Measurements from ENCODE around the gene CFAP119.

DNA sequence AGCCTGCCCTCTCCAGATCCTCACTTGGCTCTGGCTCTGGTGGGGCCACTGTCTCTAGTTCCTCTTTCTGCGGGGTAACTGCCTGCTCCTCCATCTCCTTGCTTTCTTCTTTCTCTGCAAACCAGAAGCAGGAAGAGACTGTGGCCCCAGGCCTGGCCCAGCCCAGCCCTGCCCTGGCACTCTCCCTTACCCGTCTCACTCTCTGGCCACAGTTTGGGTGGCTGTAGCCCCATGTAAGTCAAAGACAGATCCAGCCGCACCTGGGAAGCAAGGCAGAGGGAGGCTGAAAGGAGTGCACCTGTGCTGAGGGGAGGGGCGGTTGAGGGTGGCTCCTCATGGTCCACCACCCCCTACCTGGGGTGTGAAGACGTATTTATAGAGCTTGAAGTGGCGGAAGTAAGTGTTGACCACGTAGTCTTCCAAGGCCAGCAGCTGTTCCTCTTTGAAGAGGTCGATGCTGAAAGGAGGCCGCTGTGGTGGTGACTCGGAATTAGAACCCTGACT lies 2.8 kb downstream of the CFAP119 start:
- TF ChIP-seq, protein P1, sequence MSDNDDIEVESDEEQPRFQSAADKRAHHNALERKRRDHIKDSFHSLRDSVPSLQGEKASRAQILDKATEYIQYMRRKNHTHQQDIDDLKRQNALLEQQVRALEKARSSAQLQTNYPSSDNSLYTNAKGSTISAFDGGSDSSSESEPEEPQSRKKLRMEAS (IDR thresholded peaks at IDR 0.05; ENCODE audit: low read depth, low read length): no peak; the same call in none of the 2 replicates
- TF ChIP-seq, protein P2, sequence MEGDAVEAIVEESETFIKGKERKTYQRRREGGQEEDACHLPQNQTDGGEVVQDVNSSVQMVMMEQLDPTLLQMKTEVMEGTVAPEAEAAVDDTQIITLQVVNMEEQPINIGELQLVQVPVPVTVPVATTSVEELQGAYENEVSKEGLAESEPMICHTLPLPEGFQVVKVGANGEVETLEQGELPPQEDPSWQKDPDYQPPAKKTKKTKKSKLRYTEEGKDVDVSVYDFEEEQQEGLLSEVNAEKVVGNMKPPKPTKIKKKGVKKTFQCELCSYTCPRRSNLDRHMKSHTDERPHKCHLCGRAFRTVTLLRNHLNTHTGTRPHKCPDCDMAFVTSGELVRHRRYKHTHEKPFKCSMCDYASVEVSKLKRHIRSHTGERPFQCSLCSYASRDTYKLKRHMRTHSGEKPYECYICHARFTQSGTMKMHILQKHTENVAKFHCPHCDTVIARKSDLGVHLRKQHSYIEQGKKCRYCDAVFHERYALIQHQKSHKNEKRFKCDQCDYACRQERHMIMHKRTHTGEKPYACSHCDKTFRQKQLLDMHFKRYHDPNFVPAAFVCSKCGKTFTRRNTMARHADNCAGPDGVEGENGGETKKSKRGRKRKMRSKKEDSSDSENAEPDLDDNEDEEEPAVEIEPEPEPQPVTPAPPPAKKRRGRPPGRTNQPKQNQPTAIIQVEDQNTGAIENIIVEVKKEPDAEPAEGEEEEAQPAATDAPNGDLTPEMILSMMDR (IDR thresholded peaks at IDR 0.05; ENCODE audit: low read depth, low read length): no peak

All from NB4 (cell line).